Jurkat, Clone E6-1 (cell line): ENCODE measurements around the gene JADE2.
A peak's percentile ranks its signal among the peaks of the same experiment; 100 is the strongest.
"Not testable (repeated sequence)": the region's sequence is repeated elsewhere in the genome, so short reads cannot be mapped to it uniquely, and the experiment has no call there.

Experiments
- DNase-seq: peaks from one replicate; pipeline ENCODE4 v3.0.0-alpha.2; 2011; ENCODE audit warnings: low read depth, low spot score
- H3K4me3 ChIP-seq: 2 replicates; pipeline ENCODE4 v1.5.1; 2011; ENCODE audit warnings: mild to moderate bottlenecking, low read length, control low read depth, moderate library complexity

Gene JADE2

DNA sequence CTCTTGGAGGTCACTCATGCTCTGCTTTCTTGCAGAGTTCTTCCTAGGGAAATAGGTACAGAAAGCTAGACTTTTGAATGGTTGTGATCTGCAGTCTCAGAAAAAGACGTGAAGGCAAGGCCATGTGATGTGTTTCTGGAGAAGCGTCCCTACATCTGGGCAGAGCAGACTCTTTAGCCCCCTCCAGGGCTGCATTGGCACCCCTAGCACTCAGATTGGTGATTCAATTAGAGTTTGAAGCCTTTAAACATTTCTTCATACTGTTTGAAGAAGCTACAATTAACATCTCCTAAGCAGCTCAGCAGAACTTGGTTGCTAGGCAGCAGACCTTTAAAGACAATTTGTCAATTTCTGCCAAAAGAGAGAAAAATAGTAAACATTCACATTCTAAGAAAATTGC lies 21.6 kb downstream of the JADE2 start:
- H3K4me3 ChIP-seq: no peak overlapping the region
- DNase-seq: no peak

DNA sequence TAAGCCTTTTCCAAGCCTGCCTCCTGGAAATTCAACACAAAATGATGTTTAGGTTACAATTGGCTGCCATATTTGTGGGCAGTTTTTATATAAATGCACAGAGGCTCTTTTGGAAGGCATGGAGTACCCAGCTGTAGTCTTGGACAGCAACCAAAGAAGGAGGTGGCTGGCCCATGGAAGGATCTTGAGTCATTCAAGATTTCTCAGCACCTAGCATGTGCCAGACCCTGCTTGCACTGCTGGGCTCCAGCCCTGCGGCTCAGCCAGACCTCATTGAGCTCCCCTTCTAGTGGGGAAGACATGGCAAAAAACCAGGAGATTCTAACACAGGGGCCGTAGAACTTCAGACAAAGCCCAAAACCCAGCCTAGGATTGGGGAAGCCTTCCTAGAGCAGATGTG lies 22.1 kb downstream of the JADE2 start:
- DNase-seq: no peak

DNA sequence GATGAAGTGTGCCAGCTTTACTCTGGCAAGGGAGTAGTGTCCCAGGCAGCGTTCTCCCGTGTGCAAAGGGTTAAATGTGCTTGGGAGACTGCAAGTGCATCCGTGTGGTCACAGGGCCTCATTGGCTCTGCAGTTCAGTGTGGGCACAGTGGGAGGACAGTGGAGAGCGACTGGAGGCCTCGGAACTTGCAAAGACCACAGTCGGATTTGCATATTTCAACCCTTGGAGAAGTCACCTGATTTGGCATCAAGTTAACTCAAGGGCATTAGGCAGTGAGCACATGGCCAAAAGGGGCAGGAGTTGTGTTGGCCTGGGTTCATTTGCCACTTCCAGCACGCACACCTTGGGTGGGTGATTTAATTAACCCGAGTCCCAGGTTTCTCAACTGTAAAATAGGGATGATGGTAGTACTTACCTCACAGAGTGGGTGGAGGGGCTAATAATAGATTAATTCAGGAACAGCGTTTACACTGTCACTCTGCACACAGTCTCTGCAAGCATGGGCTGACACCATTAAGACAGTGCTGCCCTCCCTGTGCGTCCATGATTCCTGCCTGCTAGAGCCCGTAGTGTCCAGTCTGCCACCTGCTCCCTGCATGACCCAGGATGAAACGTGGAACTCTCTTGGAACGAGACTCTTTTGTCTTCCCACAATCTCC lies 22.7 kb downstream of the JADE2 start:
- no peak for DNase-seq
- H3K4me3 ChIP-seq: no peak overlapping the region

More for the DNA sequence above, 22.1 kb downstream of the JADE2 start:
- no peak overlapping the region for H3K4me3 ChIP-seq

DNA sequence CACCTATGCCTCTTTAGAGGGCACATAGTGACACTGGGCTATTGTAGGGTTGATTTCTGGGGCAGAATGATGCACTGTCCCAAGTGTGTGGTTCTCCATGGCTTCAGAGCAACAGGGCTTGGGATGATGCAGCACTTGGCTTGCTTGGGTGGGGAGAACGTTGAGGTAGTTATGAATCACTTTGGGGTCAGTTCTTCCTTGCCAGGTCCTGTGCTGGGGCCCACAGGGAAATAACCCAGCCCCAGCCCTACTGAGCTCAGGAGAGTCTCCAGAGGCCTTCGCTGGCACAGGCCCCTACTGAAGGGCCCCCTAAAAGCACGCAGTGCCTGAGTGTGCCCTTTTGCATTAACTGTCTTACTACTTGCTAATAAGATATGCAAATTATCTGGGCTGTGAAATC lies 24.2 kb downstream of the JADE2 start:
- no peak overlapping the region for H3K4me3 ChIP-seq
- DNase-seq: no peak

DNA sequence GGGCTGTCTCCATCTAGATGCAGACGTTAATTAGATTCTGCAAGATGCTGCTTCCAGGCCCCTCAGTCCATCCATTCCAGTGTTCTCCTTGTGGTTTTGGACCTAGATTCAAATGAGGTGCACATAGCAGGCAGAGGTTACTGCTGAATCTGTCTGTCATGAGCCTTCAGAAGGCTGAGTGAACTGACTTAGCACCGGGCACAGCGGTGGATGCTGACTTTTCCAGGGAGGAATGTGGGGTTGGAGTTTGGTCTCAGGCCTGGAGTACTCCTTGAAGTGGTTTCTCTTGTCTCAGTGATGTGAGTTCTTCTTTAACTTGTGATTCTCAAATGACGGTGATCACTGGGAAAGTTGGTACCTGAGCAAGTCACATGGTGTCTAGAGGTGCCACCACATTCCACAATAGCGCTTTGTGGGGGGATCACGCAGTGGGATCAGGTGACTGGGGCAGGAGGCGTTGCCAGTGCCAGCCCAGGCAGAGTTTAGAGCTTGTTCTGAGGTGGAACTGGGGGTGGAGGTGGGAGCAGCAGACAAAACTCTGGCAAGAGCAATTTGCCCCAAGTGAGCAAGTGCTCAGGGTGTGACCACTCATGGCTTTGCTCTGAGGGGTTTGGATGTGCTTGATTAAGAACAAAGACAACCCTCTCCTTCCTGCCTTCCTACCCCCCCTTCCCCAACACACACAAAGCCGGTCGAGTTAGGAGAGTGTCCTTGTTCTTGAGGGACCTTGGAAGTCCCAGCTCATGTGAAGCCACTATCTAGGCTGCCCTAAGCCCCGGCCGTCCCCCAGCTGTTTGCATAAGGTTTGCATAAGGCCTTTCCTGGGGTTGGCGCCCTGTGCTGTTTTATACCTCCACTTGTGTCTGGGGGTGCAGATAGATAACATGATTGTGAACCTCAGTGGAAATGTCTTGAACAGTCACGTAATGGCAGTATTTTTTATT lies 25.1 kb downstream of the JADE2 start:
- H3K4me3 ChIP-seq: no peak overlapping the region
- no peak for DNase-seq

DNA sequence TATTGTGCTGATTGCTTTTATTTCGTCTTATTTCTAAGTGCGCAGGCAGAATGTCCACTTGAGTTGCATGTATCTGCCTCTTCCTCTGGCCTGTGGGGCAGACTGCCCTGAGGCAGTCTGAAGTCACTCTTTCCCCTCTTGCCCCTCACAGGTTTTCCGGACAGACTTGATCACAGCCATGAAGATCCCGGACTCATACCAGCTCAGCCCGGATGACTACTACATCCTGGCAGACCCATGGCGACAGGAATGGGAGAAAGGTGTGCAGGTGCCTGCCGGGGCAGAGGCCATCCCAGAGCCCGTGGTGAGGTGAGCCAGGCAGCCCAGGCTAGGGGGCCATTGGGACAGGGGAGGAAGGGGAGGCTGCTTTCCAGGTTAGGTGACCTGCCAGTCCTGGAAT lies 26.4 kb downstream of the JADE2 start:
- DNase-seq: no peak
- H3K4me3 ChIP-seq: no peak overlapping the region

DNA sequence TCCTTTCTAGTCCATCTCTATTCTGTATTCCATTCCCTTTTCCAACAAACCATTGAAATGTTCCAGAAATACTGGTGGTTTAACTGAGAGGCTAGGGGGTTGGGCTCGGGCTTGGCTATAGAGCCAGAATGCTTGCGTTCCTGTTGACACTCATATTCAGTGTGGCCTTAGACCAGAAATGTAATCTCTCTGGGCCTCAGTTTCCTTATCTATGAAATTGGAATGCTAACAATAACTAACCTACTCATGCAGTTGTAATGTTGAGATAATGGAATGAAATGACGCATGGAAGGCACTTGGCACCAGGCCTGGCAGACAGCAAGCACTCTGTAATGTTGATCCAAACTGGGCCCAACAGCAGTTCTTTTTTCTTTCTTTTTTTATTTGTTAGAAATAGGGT lies 26.8 kb downstream of the JADE2 start:
- no peak overlapping the region for H3K4me3 ChIP-seq
- no peak for DNase-seq

DNA sequence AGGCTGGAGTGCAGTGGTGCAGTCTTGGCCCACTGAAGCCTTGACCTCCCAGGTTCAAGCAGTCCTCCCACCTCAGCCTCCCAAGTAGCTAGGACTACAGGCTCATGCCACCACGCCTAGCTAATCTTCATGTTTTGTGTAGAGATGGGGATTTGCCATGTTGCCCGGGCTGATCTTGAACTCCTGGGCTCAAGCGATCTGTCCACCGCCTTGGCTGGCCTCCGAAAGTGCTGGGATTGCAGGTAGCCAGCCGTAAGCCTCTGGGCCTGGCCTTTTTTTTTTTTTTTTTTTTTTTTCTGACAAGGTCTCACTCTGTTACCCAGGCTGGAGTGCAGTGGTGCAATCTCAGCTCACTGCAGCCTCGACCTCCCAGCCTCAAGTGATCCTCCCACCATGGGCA lies 27.2 kb downstream of the JADE2 start:
- not testable (repeated sequence) for H3K4me3 ChIP-seq

DNA sequence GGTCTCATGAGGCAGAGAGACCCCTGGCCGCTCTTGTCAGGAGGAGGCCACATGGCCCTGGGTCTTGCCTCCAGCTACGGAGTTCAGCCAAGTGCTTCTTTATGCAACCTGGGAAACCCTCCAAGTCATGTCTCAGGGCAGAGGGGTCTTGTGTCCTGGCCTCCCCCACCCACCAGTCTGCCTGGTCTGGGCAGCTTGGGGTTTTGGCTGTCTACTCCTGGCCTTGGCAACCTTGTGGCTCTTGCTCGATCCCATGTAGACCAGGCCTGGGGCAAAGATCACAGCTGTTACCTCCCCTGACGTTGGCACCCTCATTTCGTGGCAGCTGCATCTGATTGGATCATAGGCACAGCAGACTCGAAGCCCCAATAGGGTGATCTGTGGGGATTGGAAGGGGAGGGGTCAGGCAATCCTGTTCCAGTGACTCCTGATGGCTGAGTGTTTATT lies 28.4 kb downstream of the JADE2 start:
- DNase-seq: no peak
- H3K4me3 ChIP-seq: no peak overlapping the region

More for the DNA sequence above, 27.2 kb downstream of the JADE2 start:
- not testable (repeated sequence) for DNase-seq

DNA sequence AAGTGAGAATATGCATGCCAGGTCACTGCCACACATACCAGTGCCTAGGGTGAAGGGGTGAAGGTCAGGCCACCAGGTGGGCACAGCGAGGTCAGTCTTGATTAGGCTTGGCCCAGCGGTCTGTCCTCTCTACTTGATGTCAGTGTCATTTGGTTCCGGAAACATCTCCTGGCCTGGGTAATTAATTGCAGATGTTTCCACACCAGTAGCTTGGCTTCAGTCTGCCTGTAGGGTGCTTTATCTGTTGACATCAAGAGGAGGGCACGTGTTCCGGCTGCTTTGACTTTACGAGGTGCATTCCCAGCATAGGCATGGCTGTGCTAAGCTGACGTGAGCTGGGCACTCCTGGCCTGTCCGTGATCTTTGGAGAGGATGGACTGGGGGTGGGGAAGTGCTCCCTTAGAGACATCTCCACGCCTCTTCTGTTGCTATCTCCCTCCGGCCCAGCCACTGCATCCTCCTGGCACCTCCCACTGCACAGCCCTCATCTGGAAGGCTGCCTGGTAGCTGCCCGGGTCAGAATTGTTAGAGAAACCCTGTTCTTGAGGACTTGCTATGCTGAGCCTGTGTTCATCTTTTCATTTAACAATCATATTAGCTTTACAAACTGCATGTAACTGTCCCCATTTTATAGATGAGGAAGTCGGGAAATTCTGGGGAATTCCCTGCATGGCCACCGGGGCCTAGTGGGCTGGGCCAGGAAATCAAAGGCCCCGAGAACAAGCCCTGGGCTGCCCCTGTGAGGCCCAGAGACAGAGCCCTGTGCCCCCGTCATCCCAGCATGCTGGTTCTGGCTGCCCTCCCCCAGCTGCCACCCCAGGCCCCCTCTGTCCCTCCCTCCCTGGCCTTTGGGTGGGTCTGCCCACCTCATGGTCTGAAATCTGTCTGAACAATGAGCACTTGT lies 29.1 kb downstream of the JADE2 start:
- no peak for DNase-seq
- no peak overlapping the region for H3K4me3 ChIP-seq

DNA sequence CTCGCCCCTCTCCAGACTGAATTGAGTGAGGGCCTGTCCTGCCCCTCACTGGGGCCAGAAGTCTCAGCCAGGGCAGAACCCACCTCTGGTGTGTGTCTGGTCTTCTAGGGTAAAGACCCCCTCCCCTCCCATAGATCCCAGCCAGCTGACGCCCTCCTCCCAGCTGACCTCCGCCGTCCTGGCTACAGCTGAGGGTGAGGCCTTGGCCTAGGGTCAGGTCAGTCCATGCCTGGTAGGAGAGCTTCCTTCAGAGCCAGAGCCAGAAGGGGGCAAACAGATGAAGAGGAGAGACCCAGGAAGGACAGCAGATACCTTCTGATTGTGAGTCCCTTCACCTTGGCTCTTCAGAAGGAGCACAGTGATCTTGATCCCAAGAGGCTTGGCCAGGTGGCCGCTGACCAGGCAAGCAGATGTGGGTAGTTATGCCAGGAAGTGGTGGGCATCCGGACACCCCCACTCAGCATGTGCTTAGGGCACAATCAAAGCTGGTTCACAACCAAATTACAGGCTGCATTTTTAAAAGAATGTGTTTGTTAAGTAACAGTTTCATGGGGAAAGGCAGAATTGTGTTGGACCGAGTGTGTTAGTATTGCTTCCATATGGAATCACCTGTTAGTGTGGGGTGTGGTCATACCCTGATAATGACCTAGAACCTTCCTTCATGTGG lies 29.9 kb downstream of the JADE2 start:
- H3K4me3 ChIP-seq: no peak overlapping the region
- peak; percentile 14 for DNase-seq

DNA sequence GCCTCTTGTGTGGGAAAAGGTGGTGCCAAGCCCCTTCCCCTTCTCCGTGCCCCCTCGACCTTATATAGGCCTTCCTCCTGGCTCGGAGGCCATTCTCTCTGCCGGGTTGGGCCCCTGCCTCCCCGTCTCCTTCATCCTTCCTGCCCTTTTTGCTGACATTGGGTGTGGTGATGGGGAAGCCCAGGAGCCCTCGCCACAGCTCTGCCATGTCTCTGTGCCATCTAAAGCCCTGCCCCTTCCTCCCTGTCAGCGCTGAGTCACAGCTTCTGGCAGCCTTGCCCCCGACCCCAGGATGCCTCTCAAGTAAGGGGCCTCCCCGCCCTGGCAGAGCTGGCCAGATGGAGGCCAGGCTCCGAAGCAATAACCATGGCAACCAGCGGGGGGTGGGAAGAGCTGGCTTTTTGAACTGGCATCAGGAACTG lies 30.4 kb downstream of the JADE2 start:
- peak; percentile 74 for DNase-seq
- no peak overlapping the region for H3K4me3 ChIP-seq

DNA sequence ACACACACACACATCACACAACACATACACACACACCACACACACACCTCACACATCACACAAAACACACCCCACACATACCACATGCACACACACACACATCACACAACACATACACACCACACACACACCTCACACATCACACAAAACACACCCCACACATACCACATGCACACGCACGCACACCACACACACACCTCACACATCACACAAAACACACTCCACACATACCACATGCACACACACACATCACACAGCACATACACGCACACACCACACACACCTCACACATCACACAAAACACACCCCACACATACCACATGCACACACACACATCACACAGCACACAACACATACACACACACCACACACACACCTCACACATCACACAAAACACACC lies 31.1 kb downstream of the JADE2 start:
- DNase-seq, H3K4me3 ChIP-seq: not testable (repeated sequence)

DNA sequence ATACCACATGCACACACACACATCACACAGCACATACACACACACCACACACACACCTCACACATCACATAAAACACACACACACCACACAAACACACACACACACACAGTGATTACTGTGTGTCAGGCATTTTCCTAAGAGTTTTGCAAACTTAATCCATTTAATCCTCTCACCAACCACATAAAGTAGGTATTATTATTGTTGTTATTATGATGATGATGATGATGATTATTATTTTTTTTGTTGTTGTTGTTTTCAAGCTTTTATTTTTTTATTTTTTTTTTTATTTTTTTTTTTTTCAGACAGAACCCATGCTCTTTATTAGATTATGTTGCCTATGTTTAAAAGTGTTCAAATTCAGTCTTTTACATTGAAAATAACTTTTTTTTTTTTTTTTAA lies 31.5 kb downstream of the JADE2 start:
- H3K4me3 ChIP-seq: no peak overlapping the region

DNA sequence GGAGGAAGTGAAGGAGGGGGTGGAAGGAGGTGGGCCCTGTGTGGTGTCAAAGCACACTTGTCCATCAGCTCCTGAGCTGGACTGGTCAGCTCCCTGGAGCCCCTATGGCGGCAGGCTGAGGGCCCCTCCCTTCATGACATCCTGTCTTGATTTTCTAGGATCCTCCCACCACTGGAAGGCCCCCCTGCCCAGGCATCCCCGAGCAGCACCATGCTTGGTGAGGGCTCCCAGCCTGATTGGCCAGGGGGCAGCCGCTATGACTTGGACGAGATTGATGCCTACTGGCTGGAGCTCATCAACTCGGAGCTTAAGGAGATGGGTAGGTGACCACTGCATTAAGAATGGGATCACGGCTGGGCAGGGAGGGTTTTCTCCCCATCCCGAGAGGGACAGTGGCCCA lies 34.2 kb downstream of the JADE2 start:
- H3K4me3 ChIP-seq: no peak overlapping the region
- DNase-seq: no peak

More for the DNA sequence above, 31.5 kb downstream of the JADE2 start:
- no peak for DNase-seq

DNA sequence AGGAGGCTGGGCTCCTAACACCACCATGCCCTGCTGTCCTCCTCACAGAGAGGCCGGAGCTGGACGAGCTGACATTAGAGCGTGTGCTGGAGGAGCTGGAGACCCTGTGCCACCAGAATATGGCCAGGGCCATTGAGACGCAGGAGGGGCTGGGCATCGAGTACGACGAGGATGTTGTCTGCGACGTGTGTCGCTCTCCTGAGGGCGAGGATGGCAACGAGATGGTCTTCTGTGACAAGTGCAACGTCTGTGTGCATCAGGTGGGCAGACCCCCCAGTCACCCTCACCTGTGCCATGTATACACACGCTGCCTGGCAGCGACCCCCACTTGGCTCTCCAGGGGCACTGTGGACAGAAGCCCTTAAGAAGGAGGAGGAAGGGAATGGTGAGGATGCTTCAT lies 35.2 kb downstream of the JADE2 start:
- no peak overlapping the region for H3K4me3 ChIP-seq
- no peak for DNase-seq

DNA sequence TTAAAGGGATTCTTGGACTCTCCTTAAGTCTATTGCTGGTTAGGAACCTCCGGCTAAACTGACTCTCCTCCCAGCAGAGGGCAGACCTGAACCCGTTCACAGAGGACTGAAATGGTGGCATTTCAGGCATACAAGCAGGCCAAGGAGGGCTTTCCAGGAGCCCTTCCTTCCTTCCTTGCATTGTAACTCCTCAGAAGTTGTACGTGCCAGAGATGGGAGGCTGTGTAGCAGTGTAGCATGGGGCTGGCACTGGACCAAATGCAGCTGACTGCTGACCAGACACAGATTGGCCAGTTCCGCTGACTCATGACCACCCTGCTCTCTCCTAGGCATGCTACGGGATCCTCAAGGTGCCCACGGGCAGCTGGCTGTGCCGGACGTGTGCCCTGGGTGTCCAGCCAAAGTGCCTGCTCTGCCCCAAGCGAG lies 36.4 kb downstream of the JADE2 start:
- no peak overlapping the region for H3K4me3 ChIP-seq
- no peak for DNase-seq

DNA sequence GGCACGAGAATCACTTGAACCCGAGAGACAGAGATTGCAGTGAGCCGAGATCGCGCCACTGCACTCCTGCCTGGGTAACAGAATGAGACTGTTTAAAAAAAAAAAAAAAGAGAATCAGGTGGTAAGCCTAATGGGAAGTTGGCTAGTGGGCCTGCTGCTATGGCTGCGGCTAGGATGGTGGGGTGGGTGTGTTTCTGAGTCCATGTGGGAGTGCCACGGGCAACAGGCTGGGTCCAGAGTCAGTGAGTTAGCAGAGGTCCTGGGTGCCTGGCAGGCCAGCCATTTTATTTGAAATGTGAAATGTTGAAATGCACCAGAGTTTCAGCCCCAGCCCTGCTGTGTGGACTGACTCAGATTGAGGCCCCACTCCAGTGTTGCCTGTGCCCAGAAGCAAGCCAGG lies 37.8 kb downstream of the JADE2 start:
- H3K4me3 ChIP-seq: no peak overlapping the region
- no peak for DNase-seq

DNA sequence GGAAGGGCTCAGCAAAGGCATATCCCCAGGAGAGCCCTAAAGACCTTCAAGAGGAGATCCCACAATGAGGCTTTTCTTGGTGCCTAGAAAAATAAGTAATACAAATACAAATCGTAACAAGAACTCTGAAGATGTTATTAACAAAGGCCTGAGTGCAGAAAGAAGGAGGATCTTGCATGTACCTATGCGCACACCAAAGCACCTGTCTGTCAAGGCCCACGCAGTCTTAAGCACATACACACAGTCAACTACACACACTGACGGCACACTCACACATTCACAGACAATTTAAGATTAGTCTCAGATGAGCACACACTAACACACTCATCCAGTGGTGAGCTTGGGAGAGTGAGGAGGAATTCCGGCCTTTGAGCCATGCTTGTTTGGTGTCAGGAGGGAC lies 38.5 kb downstream of the JADE2 start:
- no peak for DNase-seq
- no peak overlapping the region for H3K4me3 ChIP-seq
